ENCODE data around the gene DIAPH3. TPM values are rescaled to one million over a fixed set of nuclear protein-coding genes. Genes with fewer than 3 reads are reported as not detected.
"Not testable (repeated sequence)": the region's sequence is repeated elsewhere in the genome, so short reads cannot be mapped to it uniquely, and the experiment has no call there.

The DIAPH3 gene
- polyA plus RNA-seq, 2 of the 4 experiments (the other 2 are of a cell fraction) = 10.8 to 13.6 TPM

DNA sequence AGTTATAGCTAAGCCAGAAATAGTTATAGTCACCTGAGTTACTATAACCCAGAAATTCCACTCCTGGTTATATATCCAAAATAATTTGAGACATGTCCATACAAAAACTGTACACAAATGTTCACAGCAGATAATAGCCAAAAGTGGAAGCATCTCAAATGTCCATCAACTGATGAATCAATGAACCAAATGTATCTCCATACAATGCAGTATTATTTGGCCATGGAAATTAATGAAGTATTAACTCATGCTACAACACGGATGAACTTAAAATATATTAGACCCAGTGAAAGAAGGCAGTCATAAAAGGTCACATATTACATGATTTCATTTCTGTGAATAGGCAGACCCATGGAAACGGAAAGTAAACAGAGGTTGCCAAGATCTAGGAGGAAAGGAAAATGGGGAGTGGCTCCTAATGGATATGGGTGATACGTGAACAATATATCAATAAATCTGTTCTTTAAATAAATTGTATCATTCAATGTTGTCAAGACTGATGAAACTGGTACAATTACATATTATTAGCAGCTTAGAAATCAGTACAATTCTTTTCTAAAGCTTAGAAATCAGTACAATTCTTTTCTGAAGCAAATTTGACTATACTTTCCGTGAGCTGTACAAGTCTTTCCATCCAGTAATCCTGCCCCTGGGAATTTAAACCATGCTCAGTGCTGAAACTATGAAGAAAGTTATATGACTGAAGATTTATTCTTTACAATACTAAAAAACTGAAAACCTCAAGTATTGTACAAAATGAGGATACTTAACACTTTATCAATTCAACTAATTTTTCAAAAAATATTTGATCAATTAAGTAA, 47.0 kb upstream of the DIAPH3 start:
- Histone ChIP-seq H3K4me2 (no peak overlapping the region), H3K9me3 (no peaks in the 10 kb centered on the region), H3K4me1 (no peaks in the 10 kb centered on the region), H3K4me3 (no peak overlapping the region), H3K27ac (no peak overlapping the region)
- TF ChIP-seq MYC (IDR thresholded peaks at IDR 0.05; ENCODE audit: borderline replicate concordance, low read length) (no peak), FOXS1 (CRISPR knock-in tag; IDR thresholded peaks at IDR 0.05) (no peak), POLR2A (IDR thresholded peaks at IDR 0.05; ENCODE audit: low read length) (no peak), MAZ (IDR thresholded peaks at IDR 0.05; ENCODE audit: borderline replicate concordance, low read depth, low read length) (no peak), CHD2 (IDR thresholded peaks at IDR 0.05; ENCODE audit: low read length, partially characterized antibody) (no peak), HMGXB4 (CRISPR knock-in tag; IDR thresholded peaks at IDR 0.05; ENCODE audit: borderline replicate concordance) (no peak), JUNB (IDR thresholded peaks at IDR 0.05) (no peak), POLR2AphosphoS2 (conservative IDR thresholded peaks at IDR 0.05; ENCODE audit: low read length) (no peak), ZNF302 (CRISPR knock-in tag; IDR thresholded peaks at IDR 0.05) (no peak)
- 17% methylated on average over 4 of the region's 4 CpGs for WGBS (ENCODE audit: missing lambda C conversion rate)
- DNase-seq (ENCODE audit: low read depth in 1 of 2, low spot score in 1 of 2) (no peak), ATAC-seq (no peak), FAIRE-seq (no peak)
- POLR2A ChIA-PET = no interaction called here
- CTCF ChIA-PET = no interaction called here

- H3K27ac ChIP-seq; POLR2A ChIA-PET; DNase-seq (ENCODE audit: low read depth in 1 of 2, low spot score in 1 of 2); FAIRE-seq; CTCF ChIA-PET; H3K4me1 ChIP-seq; ATAC-seq; H3K4me3 ChIP-seq; H3K4me2 ChIP-seq; H3K9me3 ChIP-seq: not testable (repeated sequence)
- WGBS (ENCODE audit: missing lambda C conversion rate) = 29% methylated on average over 10 of the region's 10 CpGs
These were observed 41.8 kb upstream of the DIAPH3 start for GRCh38 chr13:60205499-60205898.

- H3K4me2 ChIP-seq = no peak overlapping the region
- H3K9me3 ChIP-seq = no peaks in the 10 kb centered on the region
- no peak overlapping the region for H3K27ac ChIP-seq
- TF ChIP-seq EHMT2 (IDR thresholded peaks at IDR 0.05; ENCODE audit: low read depth) (no peak), GATA3 (IDR thresholded peaks at IDR 0.05; ENCODE audit: borderline replicate concordance) (no peak), HOXA7 (CRISPR knock-in tag; IDR thresholded peaks at IDR 0.05) (no peak), ESRRA (IDR thresholded peaks at IDR 0.05; ENCODE audit: borderline replicate concordance, low read length) (no peak), HDAC2 (IDR thresholded peaks at IDR 0.05) (no peak), PHF8 (IDR thresholded peaks at IDR 0.05; ENCODE audit: borderline replicate concordance, low read depth) (no peak), RAD21 (conservative IDR thresholded peaks at IDR 0.05 in 1 of 2, IDR thresholded peaks at IDR 0.05 in 1 of 2) (no peak), CHD4 (IDR thresholded peaks at IDR 0.05; ENCODE audit: borderline replicate concordance) (no peak), NFE2L2 (conservative IDR thresholded peaks at IDR 0.05; ENCODE audit: low read length) (no peak), HOXB13 (CRISPR knock-in tag; IDR thresholded peaks at IDR 0.05; ENCODE audit: low read depth) (no peak)
- TF ChIP-seq, protein P1, sequence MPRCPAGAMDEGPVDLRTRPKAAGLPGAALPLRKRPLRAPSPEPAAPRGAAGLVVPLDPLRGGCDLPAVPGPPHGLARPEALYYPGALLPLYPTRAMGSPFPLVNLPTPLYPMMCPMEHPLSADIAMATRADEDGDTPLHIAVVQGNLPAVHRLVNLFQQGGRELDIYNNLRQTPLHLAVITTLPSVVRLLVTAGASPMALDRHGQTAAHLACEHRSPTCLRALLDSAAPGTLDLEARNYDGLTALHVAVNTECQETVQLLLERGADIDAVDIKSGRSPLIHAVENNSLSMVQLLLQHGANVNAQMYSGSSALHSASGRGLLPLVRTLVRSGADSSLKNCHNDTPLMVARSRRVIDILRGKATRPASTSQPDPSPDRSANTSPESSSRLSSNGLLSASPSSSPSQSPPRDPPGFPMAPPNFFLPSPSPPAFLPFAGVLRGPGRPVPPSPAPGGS (IDR thresholded peaks at IDR 0.05) = no peak
- H3K4me3 ChIP-seq = no peak overlapping the region
- ChIA-PET POLR2A (no interaction called here), CTCF (no interaction called here)
- H3K4me1 ChIP-seq = no peaks in the 10 kb centered on the region
- FAIRE-seq (no peak), DNase-seq (ENCODE audit: low read depth in 1 of 2, low spot score in 1 of 2) (no peak), ATAC-seq (no peak)
These were observed 37.6 kb upstream of the DIAPH3 start for GRCh38 chr13:60201286-60201685.

- CTCF ChIA-PET; H3K9me3 ChIP-seq; DNase-seq (ENCODE audit: low read depth in 1 of 2, low spot score in 1 of 2); FAIRE-seq; H3K4me1 ChIP-seq; ATAC-seq; H3K4me3 ChIP-seq; POLR2A ChIA-PET; H3K4me2 ChIP-seq; H3K27ac ChIP-seq: not testable (repeated sequence)
- WGBS (ENCODE audit: missing lambda C conversion rate) = 77% methylated on average over 2 of the region's 2 CpGs
These were observed 32.2 kb upstream of the DIAPH3 start for GRCh38 chr13:60195893-60196292.
